HG03039 (cell line): ENCODE measurements around the gene UGT3A1.
"Not testable (repeated sequence)": the region's sequence is repeated elsewhere in the genome, so short reads cannot be mapped to it uniquely, and the experiment has no call there.

Experiments
- ATAC-seq: cut with Tn5 transposase; IDR thresholded peaks from one replicate; pipeline ENCODE4 v1.9.1; 2021; ENCODE audit warnings: mild to moderate bottlenecking, moderate library complexity; ENCODE audit not compliant: unreplicated experiment

Gene UGT3A1

DNA sequence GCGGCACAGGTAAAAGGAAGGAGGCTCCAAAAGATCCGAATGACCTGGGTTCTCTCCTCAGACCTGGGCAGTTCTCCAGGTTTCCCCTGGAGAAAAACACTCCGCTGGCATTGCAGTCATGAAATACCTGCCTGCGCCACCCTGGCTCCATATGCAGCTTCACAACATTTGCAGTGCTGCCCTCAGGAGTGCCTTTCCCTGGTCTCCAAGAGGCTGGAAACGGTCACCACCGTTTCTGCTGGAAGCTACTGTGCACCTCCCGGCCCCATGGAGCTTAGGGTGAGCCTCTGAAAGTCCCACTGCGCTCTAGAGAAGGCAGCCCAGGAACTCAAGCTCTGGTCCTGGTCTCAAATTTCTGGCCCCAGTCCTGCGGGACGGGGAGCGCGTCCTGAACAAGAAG is 670 bp downstream of the UGT3A1 start:
- ATAC-seq, result no peak

DNA sequence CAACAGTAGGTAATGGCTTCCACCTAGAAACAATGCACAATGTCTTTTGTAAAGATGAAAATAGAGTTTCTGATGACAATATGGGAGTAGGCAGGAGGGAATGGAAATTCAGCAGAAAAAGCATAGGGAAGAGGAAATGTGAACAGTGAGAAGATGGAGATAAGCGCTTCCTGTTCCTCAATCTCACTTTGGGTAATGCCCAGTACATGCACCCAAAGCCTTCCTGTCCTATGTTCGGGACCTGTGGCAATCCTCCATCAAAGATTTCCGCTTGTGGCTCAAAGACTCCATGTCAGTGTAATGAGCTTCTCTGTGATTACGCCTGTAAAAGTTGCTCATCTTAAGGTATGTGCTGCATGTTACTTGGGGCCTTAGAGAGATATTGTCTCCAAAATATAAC is 2.7 kb downstream of the UGT3A1 start:
- ATAC-seq, result no peak

DNA sequence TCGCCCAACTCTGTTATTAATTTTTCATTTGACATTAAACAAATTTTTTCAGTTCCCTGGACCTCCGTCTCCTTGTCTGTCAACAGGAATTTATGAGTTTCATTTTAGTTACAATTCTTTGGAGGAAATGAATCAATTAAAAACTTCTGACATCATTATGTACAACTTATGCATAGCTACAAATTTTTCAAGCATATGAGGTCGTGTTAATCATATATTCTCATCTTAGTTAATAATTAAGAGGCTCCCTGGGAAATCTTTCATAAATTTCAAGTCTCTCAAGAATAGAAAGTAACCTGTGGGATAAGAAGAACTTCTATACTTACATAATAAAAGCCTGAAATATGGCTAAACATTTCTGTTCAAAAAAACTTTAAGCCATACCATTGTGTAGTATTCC is 3.4 kb downstream of the UGT3A1 start:
- ATAC-seq, result no peak

DNA sequence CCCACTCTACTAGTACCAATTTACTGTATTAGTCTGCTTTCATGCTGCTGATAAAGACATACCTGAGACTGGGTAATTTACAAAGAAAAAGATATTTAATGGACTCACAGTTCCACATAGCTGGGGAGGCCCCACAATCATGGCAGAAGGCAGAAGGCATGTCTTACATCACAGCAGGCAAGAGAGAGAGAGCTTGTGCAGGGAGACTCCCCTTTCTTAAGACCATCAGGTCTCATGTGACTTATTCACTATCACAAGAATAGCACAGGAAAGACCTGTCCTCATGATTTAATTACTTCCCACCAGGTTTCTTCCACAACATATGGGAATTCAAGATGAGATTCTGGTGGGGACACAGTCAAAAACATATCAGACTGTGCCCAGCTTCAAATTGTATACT is 11.5 kb downstream of the UGT3A1 start:
- ATAC-seq, result no peak

DNA sequence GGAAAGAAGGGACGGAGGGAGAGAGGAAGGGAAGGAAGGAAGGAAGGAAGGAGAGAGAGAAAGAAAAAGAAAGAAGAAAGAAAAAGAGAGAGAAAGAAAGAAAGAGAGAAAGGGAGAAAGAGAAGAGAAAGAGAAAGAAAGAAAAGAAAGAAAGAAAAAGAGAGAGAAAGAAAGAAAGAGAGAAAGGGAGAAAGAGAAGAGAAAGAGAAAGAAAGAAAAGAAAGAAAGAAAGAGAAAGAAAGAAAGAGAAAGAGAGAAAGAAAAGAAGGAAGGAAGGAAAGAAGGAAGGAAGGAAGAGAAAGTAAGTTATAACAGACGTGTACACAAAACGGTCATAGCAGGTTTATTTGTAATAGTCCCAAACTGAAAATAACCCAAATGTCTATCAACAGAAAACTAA is 14.3 kb downstream of the UGT3A1 start:
- not testable (repeated sequence) for ATAC-seq

DNA sequence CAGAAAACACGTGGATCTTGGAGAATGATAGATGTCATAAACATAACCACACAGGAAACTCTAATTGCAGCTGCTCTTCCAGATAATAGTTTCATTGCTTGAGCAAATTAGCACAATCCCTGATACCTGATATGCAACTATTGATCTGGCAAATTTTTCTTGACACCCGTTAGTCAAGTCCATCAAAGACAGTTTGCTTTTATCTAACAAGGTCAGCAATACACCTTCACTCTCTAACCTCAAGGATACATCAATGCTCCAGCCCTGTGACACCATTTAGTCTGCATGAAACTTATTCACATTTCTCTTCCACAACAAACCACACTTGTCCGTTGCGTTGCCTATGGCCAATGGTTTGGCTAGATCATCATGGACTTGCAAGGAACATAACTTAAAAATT is 16.6 kb downstream of the UGT3A1 start:
- ATAC-seq, result no peak

DNA sequence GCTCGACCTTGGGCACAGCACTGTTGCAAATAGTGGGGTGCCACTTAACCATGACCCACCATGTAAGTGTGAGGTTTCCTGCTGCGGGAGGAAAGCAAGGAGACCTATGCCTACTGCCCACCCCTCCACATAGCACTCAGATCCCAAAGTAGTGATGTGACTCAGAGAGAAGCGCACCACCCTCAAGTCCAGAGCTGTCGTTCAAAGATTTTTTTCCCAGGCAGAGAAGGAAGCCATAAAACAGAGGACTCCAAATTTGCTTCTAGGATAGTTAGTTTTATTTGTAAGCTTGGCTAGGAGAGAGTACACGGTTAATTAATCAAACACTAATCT is 19.3 kb downstream of the UGT3A1 start:
- no peak for ATAC-seq

DNA sequence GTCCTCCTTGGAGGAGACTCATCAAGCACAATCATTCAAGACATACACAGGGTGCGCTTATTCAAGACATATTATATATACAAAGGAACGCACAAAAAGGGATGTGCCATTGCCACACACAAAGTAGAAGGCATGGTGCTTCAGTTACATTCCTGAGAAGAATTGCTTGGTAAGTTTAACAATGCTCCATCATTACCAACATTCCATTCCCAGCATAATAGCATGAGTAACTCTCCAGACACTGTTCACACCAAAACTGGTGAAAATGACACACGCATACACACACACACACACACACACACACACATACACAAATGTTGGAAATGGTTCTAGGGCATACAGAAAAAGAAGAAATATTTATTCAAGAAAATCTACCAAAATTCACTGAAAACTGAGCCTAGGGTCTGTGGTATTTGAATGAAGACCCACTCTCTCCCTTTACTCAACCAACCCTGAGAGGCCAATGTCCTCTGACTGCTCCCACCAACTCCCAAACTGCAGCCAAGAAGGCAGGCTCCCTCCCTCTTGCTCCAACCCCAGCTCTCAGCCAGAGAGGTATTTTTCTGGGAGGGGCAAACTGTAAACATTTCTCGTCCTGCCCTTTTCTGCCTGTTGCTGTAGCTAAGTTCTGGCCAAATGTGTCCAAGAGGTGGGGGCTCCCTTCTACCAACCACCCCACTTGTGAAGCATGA is 19.9 kb downstream of the UGT3A1 start:
- no peak for ATAC-seq

DNA sequence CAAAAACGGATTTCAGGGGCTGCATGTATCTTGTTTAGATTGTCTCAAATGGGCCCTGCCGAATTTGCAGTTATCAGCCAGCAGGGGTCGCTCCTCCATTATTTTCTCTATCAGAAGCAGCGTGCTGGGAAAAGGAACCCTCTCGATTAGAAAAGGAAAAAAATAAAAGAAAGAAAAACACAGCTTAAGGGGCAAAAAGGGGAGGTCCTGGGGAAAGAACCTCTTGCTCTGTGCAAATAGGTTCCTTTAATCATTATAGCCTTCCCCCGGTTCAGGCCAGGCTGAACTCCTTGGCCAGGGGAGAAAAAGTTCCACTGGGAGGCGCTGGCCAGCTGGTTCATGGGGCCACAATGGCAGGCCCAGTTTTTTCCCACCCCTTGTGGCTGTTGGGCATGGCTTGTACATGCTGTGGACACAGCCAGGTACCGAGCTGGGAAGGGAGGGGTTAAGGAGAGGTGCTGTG is 27.8 kb downstream of the UGT3A1 start:
- ATAC-seq, result no peak

DNA sequence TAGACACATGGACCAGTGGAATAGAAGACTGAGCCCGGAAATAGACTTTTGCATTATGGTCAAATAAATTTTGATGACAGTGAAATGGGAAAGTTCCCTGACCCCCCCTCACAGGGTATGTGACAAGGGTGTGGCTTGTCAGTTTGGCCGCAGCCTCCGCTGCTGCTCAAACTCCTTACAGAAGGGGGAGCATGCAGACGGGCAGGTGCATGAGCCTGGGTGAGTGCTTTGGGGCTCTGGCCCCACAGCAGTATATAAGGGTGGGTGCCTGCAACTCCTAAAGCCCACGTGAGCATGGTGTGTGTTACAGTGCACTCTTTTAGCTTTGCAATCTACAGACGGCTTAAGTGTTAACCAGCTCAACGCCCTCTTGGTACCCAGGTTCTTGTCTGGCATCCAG is 30.9 kb downstream of the UGT3A1 start:
- no peak for ATAC-seq

DNA sequence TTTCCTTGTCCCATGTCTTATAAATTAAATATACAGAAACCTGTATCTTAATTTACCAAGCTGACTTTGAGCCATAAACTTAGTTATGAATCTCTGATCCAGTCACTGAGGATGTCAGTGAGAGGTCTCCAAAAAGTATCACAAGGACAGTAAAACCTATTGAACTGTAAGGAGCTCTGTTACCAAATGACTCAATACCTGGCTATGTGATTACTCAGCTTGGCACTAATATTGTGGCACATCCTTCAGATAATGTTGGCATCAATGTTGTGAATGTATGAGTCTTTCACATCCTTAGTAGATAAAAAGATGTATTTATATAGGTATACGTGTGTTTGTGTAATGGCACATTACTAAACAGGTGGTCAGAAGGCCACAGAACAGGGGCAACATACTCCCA is 34.8 kb downstream of the UGT3A1 start:
- no peak for ATAC-seq

DNA sequence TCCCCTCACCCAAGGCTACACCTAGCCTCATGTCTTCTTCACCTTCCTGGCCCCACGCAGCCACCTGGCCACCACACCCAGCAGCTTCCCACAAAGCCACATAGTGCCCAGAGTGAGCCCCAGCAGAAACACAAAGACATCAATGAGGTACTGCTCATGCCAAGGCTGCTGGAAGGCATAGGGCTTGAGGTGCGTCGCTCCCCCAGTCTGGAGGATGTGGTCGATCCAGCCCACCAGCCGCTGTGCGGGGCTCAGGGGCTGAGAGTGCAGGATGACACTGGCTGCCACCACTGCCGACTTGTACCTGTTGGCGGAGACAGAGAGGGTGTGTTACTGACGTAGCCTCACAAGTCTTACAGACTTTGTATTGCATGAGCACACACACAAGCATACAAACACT is 37.0 kb downstream of the UGT3A1 start:
- no peak for ATAC-seq

DNA sequence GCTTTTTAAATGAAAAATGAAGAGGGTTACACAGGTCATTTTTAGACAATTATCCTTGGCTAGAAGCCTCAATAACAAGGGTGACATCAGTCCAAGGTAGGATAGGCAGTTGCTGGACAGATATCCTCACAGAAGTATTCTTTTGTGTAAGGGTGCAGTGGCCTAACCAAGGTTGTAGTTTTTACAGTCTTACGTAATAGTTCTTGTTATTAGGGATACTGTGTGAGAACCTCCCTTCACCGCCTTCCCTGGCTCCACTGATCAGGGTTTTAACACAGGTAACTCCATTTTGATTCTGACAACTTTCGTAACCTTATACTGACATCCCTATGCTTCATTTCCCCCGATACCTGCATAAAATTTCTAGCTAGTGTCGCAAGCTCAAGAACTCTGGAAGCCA is 44.1 kb downstream of the UGT3A1 start:
- ATAC-seq, result no peak

DNA sequence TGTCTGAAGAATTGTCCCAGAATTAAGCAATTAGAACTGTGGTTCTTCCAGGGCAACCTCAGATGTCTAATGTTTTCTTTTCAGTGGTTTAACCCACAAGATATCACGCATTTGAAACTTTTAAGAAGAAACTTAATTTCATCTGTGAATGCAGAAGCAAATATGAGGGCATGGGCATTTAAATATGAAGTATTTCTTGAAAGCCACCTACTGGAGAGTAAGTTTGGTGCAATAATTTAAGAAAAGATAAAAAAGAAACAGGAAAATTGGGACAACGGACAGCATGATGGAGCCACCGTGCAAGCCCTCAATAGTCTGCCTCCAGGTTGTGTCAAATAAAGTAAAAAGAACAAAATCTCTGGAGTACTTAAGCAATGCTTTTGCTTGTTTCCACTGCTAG is 51.6 kb downstream of the UGT3A1 start:
- no peak for ATAC-seq

DNA sequence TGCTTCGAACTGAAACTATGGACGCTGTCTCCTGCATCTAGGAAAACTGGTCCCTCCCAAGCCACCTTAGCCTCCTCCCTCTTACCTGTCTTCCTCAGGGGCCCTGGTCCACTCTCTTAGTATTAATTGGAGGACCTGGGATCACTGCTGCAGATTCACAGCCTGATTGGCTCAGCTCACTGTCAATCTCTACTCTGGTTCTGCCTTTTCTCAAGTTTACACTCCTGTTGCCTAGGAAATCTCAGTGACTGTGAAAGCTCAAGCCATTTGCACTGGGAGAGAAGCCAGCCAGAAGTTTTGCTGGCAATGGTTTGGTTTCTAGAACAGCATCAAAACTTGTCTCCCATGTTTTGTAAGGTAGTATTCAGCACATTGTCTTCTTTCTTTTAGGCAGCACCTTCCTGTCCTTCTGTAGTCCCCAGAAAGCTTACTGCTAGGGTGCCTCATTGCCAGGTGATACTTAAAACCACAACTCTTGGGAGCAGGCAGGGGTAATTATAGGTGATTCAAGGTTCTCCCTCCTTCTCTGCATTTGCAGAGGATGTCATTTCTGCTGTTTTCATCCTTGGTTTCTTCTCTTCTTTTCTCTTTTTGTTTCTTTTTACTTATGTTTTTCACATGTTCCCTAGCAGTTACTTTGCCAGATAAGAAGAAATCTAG is 52.5 kb downstream of the UGT3A1 start, which contains the start of gene CAPSL:
TSS of gene CAPSL (minus strand) at position 55 of the 660 bp plus-strand sequence. CDS start 17,502 bp downstream, outside the sequence.
- ATAC-seq, result no peak

DNA sequence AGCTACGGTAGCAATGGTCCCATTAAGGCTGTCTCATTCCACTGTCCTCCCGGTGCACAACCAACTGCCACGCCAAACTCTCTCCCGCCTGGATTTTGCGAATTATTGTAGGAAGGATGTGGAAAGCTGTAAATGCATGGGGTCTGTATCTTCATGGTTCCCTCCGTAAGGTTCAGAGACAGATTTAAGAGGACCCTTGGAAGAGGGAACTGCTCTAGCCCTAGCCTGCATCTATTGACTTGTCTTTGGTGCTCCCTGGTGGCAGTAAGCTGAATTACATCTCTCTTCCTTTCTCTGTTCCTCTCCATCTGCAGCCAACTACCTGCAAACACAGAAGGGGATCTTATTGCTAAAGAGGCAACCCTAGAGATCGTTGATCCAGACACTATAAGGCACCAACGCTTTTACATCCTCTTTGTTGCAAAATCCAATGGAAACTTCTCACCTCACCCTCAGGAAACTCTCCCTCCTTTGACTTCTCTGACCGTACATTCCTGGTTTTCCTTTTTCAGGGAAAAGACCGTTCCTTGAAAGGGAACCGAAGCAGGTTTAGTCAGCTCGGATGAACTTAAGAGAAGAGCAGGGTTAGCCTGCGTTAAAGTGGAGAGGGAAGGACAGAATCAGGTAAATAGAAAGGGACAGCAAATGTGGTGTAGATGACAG is 64.7 kb downstream of the UGT3A1 start:
- ATAC-seq, result no peak

DNA sequence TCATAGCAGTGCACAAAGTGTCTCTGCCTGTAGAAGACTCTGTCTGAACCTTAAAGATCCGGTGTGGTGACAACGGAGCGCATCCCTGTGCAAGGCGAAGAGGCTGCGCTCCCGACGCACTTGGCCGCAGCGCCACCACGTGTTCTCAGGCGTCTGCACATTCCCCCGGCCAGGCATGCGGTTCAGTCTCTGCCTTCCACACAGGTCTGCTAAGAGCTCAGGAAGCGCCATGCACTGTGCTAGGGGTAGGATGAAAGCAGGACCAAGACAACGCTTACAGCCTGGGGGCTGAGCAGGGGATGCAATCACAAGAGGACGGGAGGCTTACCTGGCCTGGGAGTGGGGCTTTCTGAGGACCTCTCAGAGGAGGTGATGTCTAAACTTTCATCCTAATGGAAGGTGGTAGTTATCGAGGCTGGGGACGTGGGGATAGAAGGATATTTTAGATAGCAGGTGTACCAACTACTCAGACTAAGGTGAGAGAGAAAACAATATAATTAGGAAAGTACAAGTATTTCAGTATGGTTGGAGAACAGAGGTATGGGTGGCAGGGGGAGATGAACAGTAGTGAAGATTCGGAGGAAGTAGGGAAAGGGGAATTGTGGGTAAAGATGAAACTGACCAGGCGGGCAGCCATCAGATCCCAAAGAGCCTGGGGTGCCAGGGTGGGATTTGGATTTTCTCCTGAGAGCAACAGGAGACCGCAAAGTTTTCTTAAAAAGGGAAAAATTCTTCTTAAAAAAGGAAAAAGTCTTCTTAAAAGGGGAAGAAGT is 66.1 kb downstream of the UGT3A1 start:
- no peak for ATAC-seq

DNA sequence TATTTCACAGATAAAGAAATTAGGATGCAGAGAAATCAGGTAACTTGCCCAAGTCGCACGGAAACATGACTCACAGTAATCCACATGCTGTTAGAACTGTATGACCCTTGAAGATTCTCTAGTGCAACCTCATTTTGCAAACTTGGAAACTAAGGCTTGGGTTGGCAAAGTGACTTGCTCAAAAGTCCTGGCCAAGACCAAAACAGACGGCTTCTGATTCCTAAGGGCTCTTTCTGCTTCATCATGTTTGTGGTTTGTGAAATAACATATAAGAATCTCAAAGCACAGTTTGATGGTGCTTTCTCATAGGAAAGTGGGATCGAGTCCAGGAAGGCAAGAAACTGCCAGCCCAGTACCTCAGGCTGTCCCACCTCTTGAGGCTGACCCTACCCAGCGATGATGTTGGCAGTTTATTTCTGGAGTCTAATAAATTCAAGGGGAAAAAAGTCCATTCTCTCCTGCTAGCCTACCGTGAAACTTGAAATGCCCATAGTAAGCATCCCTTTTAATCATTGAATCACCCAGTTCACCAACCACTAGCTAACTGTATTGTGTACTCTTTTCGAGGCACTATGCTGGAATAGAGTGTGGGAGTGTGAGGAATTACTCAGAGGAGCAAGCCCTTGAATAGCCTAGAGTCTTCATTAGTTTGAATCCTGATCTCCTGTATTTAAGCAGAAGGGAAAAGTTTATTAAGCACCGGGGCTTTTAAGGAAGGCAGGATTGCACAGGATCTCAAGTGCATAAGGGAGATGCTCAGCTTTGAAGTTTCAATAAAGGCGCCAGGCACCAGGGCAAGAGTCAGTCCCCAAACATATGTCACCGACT is 66.9 kb downstream of the UGT3A1 start:
- ATAC-seq, result no peak

DNA sequence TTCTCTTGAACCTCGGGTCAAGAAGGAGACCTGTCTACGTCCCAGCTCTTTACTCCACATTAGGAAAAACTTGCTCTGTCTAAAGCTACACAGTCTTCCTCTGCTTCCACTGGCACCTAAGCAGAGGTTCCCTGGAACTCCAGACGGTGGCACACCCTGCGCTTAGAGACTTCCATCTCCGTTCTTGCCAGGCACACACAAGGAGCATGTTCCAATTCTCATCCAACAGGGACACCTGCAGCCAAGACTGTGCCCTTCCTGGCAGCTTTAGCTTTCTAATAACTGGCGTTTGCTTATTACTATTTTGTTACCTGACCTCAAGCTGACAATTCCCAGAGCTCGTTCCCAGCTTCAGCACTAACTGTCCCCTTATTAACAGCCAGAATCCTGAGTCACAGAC is 68.7 kb downstream of the UGT3A1 start:
- ATAC-seq, result no peak

DNA sequence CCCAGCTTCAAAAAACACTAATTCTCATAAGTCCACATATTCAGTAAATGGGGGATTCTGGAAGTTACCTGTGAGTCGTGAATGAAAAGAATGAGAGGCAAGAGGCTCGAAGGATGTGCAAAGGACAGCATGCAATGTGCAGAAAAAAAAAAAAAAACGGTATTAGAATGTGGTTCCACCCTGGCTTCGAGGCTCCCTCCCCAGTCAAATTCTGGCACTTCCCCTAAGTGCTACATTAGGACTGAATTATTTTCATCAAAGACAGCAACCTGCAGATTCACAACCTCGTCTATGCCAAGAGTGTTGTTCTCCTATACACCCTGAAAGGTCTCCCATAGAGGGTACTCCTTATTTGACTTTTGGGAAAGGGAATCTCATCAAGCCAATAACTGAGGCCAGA is 69.3 kb downstream of the UGT3A1 start:
- no peak for ATAC-seq

DNA sequence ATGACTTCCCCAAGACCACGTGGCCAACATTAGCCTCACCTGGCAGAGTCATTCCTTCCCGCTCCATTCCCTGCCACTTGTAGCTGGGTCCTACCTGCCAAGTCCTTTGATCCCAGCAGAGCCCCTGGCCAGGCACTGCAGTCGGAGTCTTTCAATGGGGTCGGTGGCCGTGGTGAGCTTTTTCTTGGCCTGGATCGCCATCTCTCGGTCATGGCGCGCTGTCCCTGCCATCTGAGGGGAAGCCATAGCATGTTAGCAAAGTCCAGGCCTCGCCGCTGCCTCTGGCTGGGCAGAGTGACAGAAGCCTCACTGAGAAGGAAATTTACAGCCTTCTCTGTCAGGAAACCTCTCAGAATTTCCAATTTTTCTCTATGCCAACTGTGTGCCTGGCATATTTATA is 70.3 kb downstream of the UGT3A1 start:
- no peak for ATAC-seq
